Stimulated activated CD8-positive, alpha-beta memory T cell treated with anti-CD3 and anti-CD28 coated beads, Interleukin-4, amount 100 ng/mL, for 24 hours (primary cell): ENCODE data around the gene INAFM1.

Source experiments
- DNase-seq: peaks from one replicate; pipeline ENCODE4 v3.0.0-alpha.2; 2020; ENCODE audit warnings: low read depth

The INAFM1 gene

DNA sequence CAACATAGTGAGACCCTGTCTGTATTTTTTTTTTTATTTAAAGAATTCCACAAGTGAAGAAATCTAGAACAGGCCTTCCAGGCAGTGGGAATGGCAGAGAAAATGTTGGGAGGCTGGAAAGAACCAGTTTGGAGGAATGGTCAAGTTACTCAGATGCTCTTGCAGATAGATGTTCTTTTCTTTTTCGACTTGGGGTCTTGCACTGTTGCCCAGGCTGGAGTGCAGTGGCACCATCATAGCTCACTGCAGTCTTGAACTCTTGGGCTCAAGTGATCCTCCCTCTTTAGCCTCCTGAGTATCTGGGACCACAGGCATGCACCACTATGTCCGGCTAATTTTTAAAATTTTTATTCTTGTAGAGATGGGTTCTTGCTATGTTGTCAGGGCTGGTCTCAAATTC is 35.6 kb downstream of the INAFM1 start:
- DNase-seq: no peak

DNA sequence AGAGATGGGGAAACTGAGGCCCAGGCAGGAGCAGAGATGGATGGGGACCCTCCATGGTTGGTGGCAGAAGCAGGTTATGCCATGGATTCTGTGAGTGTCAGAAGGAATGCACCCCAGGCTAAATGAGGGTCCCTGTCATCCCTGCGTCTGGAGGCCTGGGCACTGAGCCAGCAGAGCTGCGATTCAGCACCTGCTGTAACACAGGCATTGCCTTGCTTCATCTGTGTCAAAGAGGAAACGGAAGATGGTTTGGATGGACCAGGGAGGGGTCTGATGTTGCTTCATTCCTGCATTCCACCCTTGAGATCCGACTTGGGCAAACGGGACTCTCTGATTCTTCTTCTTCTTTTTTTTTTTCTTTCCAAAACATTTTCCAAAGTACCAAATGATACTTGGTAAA is 36.1 kb downstream of the INAFM1 start:
- no peak for DNase-seq

DNA sequence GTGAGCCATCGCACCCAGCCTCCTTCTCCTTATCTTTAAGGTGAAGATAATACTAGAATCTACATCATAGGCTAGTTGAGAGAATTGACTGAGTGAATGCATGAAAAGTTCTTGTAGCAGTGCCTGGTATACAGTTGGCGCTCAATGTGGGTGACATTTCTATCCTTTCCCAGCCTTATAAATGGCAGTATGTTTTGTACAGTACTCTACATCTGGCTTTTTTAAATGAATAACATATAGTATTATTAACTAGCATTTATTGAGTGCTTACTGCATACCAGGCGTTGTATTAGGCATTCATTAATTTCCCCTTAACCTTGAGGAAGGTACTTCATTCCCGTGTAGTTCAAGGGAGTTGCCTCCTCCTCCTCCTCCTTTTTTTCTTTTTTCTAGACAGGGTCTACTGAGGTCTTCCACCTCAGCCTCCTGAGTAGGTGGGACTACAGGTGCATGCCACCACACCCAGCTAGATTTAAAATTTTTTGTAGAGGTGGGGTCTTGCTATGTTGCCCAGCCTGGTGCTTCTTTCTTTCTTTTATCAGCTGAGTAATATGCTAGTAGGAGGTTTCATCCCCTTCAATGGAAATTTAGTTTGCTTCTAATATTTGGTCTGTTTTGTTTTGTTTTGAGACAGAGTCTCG is 37.8 kb downstream of the INAFM1 start:
- DNase-seq: no peak

DNA sequence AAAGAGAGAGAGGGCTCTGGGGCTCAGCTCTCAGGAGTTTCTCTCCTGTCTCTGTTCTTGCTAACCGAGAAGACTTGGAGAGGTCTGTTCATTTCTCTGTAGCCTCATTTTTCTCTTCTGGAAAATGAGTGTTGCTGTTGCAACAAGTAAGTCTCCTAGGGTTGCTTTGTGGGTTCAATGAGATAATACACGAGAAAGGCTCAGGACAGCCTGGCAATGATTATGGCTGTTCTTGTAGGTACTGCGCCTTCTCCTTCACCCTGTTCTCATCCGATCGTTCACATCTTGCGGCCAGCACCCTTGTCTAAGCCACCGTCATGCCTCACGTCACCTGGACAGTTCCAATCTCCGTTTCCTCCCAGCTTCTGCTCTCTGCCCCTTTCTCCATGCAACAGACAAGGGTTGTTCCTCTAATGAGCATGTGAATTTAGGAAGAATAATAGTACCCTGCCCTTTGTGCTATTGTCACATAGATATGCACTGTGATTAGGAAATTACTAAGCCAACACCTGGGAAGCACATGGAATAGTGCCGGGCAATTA is 39.1 kb downstream of the INAFM1 start:
- DNase-seq: no peak

DNA sequence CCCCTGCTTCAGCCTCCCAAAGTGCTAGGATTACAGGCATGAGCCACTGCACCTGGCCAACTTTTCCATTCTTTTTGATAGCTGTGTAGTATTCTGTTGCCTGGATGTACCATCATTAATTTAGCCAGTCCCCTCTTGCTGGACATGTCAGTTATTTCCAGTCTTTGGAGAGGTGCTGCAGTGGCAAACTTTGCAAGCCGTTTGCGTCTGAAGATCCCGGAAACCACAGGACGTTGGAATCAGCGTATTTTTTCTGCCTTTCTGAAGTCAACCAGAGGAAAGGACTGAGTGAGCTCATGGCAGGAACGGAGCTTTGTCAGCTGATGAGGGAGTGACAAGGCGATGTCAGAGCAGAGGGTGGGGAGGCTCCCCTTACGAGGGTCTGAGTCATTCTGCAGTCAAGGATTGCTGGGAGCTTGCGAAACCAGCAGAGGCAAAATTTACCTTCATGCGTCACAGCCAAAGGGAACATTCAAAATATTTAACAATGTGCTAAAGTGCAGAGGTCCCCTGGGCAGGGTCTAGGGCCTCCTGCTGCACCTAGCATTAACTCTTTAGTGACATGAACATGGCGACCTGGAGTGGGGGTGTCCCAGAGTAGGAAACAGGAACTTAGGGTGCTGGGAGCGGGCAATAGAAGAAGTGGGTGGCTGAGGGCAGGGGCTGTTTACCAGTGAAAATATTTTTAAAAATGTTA is 40.6 kb downstream of the INAFM1 start:
- DNase-seq: no peak

DNA sequence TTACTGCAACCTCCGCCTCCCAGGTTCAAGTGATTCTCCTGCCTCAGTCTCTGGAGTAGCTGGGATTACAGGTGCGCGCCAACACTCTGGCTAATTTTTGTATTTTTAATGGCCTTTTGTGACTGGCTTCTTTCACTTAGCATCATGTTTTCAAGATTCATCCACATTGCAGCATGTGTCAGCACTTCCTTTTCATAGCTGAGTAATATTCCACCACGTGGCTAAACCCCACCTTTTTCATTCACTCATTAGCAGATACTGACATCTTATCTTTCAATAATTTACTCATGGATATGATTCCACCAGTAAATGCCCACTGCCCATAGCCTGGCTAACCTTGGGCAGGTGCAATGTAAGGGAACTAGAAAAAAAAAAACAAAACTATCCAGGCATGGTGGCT is 41.8 kb downstream of the INAFM1 start:
- no peak for DNase-seq

DNA sequence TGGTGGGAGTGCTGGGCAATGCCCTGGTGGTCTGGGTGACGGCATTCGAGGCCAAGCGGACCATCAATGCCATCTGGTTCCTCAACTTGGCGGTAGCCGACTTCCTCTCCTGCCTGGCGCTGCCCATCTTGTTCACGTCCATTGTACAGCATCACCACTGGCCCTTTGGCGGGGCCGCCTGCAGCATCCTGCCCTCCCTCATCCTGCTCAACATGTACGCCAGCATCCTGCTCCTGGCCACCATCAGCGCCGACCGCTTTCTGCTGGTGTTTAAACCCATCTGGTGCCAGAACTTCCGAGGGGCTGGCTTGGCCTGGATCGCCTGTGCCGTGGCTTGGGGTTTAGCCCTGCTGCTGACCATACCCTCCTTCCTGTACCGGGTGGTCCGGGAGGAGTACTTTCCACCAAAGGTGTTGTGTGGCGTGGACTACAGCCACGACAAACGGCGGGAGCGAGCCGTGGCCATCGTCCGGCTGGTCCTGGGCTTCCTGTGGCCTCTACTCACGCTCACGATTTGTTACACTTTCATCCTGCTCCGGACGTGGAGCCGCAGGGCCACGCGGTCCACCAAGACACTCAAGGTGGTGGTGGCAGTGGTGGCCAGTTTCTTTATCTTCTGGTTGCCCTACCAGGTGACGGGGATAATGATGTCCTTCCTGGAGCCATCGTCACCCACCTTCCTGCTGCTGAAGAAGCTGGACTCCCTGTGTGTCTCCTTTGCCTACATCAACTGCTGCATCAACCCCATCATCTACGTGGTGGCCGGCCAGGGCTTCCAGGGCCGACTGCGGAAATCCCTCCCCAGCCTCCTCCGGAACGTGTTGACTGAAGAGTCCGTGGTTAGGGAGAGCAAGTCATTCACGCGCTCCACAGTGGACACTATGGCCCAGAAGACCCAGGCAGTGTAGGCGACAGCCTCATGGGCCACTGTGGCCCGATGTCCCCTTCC is 45.5 kb downstream of the INAFM1 start:
- no peak for DNase-seq

DNA sequence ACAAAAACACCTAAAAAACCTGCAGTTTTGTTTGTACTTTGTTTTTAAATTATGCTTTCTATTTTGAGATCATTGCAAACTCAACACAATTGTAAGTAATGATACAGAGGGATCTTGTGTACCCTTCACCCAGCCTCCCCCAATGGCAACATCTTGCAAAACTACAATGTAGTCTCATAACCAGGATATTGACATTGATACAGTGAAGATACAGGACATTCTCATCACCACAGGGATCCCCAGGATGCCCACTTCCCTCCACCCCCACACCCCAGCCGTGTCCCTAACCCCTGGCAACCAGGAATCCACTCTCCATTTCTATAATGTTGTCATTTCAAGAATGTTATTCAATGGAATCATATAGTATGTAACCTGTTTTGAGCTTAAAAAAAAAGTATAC is 46.9 kb downstream of the INAFM1 start:
- no peak for DNase-seq

DNA sequence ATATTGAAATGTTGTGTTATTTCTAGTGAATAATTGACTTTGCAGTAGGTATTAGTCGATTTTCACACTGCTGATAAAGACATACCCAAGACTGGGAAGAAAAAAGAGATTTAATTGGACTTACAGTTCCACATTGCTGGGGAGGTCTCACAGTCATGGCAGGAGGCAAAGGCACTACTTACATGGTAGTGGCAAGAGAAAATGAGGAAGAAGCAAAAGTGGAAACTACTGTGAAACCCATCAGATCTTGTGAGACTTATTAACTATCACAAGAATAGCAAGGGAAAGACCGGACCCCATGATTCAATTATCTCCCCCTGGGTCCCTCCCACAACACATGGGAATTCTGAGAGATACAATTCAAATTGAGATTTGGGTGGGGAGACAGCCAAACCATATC is 47.4 kb downstream of the INAFM1 start:
- DNase-seq: no peak

DNA sequence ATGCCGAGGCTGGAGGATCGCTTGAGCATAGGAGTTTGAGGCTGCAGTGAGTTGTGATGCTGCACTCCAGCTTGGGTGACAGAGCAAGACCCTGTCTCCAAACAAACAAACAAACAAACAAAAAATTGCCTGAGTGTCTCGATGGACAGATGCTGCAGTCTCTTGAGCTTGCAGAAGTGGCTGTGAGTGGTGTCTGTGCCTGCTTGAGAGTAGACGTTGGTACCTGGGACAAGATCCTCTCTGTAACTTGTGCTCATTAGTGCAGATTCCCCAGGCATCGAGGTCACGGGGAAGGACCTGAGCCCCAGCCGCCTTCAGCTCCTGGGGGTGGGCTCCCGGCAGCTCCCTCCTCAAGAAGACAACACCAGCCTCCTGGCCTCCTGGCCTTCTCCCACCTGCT is 48.7 kb downstream of the INAFM1 start:
- DNase-seq: no peak

DNA sequence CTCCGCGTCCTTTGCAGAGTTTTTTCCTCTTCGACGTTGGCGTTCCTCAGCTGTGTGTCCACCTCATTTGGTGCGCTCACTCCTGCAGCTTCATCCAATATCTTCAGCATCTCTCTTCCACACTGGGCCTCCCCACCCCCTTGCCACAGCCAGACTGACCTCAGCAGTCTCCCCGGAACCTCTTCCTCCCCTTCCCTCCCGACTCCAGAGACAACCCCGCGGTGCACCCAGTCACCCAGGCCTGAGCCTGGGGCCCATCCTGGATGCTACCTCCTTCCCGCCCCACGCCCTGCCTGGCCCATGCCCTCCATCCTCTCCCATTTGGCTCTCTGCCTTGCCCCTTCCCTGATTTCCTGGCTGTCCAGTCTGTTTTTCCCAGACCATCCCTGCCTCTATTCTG is 49.2 kb downstream of the INAFM1 start:
- no peak for DNase-seq

DNA sequence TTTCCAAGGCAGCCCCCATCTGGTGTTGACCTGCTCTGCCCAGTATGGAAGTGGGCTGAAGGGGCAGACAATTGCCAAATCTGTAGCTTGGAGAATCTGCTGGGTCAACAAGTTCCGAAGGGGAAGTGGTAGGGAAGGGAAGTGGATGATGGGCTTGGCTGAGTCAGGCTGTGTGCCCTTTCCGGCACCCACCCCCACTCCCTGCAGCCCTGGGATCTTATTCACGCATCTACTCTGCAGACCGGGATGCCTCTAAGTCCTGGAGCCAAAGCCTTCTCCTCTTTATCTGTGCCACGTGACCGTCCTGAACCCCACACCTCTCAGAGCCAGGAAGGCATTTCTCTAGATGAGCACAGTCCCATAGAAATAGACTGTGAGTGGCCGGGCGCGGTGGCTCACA is 49.8 kb downstream of the INAFM1 start:
- no peak for DNase-seq
